ENCODE data around the gene AKR1B1. TPM values are rescaled to one million over a fixed set of nuclear protein-coding genes. Genes with fewer than 3 reads are reported as not detected.

Gene AKR1B1
- total RNA-seq, 1 donor from 2014 or later, result 91.8 TPM

DNA sequence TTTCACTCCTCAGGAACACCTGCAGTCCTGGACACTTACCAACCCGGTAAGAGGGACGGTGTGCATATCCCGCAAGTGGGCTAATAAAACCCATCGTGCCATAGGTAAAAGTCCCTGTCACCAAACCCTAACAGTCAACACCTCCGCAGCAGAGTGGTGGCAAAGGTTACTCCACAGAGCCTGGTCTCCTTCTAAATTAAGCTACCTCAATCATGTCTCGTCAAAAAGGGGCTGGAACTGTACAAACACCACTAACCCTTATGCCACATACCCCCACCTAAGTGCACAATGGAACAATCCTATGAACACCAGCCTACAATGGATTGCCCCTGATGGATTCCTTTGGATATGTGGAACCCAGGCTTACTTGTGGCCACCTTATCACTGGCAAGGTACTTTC is 9.6 kb upstream of the AKR1B1 start:
- Histone ChIP-seq H3K9me3 (no peaks in the 10 kb centered on the region), H3K36me3 (no peaks in the 10 kb centered on the region), H3K27ac (no peak overlapping the region), H3K27me3 (no peaks in the 10 kb centered on the region), H3K4me3 (no peak overlapping the region), H3K4me1 (no peaks in the 10 kb centered on the region)
- ATAC-seq (no peak), DNase-seq (no peak)
- TF ChIP-seq, protein P1, sequence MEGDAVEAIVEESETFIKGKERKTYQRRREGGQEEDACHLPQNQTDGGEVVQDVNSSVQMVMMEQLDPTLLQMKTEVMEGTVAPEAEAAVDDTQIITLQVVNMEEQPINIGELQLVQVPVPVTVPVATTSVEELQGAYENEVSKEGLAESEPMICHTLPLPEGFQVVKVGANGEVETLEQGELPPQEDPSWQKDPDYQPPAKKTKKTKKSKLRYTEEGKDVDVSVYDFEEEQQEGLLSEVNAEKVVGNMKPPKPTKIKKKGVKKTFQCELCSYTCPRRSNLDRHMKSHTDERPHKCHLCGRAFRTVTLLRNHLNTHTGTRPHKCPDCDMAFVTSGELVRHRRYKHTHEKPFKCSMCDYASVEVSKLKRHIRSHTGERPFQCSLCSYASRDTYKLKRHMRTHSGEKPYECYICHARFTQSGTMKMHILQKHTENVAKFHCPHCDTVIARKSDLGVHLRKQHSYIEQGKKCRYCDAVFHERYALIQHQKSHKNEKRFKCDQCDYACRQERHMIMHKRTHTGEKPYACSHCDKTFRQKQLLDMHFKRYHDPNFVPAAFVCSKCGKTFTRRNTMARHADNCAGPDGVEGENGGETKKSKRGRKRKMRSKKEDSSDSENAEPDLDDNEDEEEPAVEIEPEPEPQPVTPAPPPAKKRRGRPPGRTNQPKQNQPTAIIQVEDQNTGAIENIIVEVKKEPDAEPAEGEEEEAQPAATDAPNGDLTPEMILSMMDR (IDR thresholded peaks at IDR 0.05), result no peak
- intact Hi-C loops (cut with DNase I), result no loop called here

DNA sequence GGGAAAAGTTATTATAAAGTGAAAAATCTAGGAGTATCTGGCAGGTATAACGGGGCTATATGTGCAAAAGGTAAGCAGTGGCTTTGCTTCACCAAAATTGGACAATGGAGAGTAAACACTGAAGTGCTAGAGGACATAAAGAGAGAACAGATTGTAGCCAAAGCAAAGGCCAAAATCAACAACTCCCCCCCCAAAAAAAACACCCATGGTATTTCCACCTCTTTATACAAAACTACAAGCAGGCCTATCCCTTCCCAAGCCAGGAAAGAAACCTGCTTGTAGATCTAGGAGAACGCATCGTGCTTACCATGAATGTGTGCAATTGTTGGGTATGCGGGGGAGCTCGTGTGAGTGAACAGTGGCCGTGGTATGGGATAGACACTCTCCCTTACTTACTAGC is 9.2 kb upstream of the AKR1B1 start:
- no peaks in the 10 kb centered on the region for H3K4me1 ChIP-seq
- DNase-seq, result no peak
- ATAC-seq, result no peak
- no peaks in the 10 kb centered on the region for H3K36me3 ChIP-seq
- H3K4me3 ChIP-seq, result no peak overlapping the region
- no peak overlapping the region for H3K27ac ChIP-seq
- no peaks in the 10 kb centered on the region for H3K9me3 ChIP-seq
- intact Hi-C loops (cut with DNase I), result no loop called here
- TF ChIP-seq, protein P1 (IDR thresholded peaks at IDR 0.05), result no peak
- no peaks in the 10 kb centered on the region for H3K27me3 ChIP-seq

DNA sequence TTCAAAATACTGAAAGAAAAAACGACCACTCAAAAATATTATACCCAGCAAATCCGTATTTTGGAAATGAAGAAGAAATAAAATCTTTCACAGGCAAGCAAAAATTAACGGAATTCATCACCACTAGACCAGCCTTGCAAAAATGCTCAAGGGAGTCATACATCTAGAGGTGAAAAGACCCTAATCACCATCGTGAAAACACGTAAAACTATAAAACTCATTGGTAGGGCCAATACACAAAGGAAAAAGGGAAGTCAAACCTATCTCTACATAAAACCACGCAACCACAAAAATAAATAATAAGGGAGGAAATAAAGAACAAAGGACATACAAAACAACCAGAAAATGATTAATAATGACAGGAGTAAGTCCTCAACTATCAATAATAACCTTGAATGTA is 6.6 kb upstream of the AKR1B1 start:
- H3K27me3 ChIP-seq, result no peaks in the 10 kb centered on the region
- ATAC-seq, result no peak
- no peak for DNase-seq
- H3K27ac ChIP-seq, result no peak overlapping the region
- no peaks in the 10 kb centered on the region for H3K9me3 ChIP-seq
- intact Hi-C loops (cut with DNase I), result no loop called here
- H3K4me3 ChIP-seq, result no peak overlapping the region
- H3K4me1 ChIP-seq, result no peaks in the 10 kb centered on the region
- TF ChIP-seq, protein P1 (IDR thresholded peaks at IDR 0.05), result no peak
- no peaks in the 10 kb centered on the region for H3K36me3 ChIP-seq

DNA sequence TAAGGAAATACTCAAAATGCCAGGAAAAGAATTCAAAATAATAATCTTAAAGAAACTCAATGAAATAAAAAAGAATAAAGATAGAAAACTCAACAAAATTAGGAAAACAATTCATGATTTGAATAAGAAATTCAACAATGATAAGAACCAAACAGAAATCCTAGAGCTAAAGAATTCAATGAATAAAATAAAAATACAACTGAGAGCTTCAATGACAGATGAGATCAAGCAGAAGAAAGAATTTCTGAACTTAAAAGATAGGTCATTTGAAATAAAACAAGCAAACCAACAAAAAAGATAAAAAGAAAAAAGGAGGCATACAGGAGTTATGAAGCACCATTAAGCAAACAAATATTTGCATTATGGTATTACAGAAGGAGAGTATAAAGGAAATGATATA is 5.6 kb upstream of the AKR1B1 start:
- no peak for DNase-seq
- TF ChIP-seq, protein P1 (IDR thresholded peaks at IDR 0.05), result no peak
- Histone ChIP-seq H3K27me3 (no peaks in the 10 kb centered on the region), H3K9me3 (no peaks in the 10 kb centered on the region), H3K27ac (no peak overlapping the region), H3K4me1 (peaks cover 3% of the 10 kb centered on the region), H3K36me3 (no peaks in the 10 kb centered on the region), H3K4me3 (no peak overlapping the region)
- no peak for ATAC-seq
- intact Hi-C loops (cut with DNase I), result no loop called here

DNA sequence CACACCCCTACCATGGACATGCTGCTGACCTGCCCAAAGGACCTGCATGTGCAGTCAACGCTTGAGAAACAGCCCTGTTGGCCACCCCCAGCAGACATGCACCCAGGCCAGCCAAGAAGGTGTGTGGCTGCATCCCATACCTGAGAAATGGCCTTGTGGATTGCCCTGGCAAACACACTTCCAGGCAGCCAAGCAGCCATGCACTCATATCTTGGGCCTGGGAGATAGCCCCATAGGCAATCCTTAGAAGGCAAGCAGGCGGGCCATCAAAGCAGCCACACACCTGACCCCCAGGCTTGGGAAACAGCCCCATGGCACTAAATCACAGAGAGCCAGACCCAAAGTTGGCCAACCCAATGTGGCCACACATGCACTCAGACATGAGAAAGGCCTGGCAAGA is 4.9 kb upstream of the AKR1B1 start:
- Histone ChIP-seq H3K36me3 (no peaks in the 10 kb centered on the region), H3K27me3 (no peaks in the 10 kb centered on the region), H3K4me1 (peaks cover 6% of the 10 kb centered on the region), H3K27ac (no peak overlapping the region), H3K9me3 (no peaks in the 10 kb centered on the region), H3K4me3 (no peak overlapping the region)
- DNase-seq, result no peak
- TF ChIP-seq, protein P1 (IDR thresholded peaks at IDR 0.05), result no peak
- ATAC-seq, result no peak
- intact Hi-C loops (cut with DNase I), result no loop called here

DNA sequence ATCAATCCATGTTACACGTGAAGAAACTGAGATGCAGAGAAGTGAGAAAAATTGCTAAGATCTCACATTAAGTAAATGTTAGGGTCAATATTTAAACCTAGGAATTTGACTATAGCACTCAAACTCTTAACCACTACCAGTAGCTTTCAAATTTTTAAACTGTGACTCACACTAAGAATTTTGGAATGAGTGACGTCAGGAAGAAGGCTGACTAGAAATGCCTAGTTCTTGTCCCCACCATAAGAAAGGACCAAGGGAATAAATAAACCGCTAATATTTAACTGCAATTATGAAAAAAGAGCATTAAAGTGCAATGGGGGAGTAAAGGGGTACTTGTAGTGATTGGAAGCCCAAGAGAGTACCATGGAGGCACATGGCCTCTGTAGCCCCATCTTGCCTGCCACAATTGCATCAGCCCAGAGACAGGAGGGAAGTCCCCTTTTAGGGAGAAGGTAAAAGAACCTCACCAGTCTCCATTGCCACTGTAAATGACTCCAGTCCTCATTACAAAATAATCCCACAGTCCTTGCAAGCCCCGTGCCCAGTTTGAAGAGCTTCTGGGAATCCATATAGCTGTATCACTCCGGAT is 3.5 kb upstream of the AKR1B1 start:
- no peak overlapping the region for H3K27ac ChIP-seq
- no peak overlapping the region for H3K4me3 ChIP-seq
- no peaks in the 10 kb centered on the region for H3K9me3 ChIP-seq
- no peak for DNase-seq
- peaks cover 15% of the 10 kb centered on the region for H3K4me1 ChIP-seq
- H3K27me3 ChIP-seq, result no peaks in the 10 kb centered on the region
- ATAC-seq, result no peak
- intact Hi-C loops (cut with DNase I), result no loop called here
- TF ChIP-seq, protein P1 (IDR thresholded peaks at IDR 0.05), result no peak
- no peaks in the 10 kb centered on the region for H3K36me3 ChIP-seq

Data from upper lobe of right lung (tissue), 1 donor.